Stimulated activated CD8-positive, alpha-beta memory T cell treated with anti-CD3 and anti-CD28 coated beads, Interleukin-4, amount 100 ng/mL, for 48 hours (primary cell): ENCODE data around the gene IL20RA.
"Not testable (repeated sequence)": the region's sequence is repeated elsewhere in the genome, so short reads cannot be mapped to it uniquely, and the experiment has no call there.

Experiments used
- DNase-seq: peaks from one replicate; pipeline ENCODE4 v3.0.0-alpha.2; 2020

Gene IL20RA

DNA sequence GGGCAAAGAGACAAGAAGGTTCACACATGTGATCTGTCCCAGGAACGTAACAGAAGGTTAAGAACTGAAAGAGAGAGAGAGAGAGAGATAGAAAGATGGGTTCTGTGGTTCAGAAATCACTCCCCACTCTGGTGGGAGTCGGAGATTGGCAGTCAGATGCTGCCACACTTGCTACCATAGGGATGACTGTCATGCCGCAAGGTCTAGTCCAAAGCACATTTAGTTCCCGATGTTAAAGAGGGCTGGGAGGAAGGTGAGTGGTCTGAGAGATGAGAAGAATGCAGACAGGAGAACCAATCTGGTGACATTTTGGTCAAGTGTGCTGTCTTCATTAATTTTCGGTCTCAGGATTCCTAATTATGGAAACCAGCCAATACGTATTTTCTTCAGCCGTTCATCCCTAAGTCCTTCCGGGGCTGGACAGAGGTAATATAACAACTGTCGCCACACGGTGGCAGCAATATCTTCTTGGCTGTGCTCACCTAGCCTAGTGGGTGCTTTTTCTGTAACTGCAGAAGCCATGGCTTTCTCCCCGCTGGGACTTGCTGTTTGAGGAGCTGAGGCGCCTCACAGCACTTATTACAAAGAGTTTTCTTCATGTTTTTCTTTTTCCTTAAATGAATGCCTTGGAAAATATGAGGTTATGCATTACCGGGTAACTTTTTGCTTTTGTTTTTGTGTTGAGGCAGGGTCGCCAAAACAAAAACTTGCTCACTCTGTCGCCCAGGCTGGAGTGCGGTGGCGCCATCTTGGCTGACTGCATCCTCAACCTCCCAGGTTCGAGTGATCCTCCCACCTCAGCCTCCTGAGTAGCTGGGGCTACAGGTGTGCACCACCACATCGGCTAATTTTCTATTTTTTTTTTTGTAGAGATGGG is 76.7 kb downstream of the IL20RA start:
- DNase-seq, result peak; percentile 77

- no peak for DNase-seq
Observed at GRCh38 chr6:136964398-136964797, 80.4 kb downstream of the IL20RA start.

- no peak for DNase-seq
Observed at GRCh38 chr6:136963259-136963658, 81.5 kb downstream of the IL20RA start.

- no peak for DNase-seq
Observed at GRCh38 chr6:136962661-136963060, 82.1 kb downstream of the IL20RA start.

DNA sequence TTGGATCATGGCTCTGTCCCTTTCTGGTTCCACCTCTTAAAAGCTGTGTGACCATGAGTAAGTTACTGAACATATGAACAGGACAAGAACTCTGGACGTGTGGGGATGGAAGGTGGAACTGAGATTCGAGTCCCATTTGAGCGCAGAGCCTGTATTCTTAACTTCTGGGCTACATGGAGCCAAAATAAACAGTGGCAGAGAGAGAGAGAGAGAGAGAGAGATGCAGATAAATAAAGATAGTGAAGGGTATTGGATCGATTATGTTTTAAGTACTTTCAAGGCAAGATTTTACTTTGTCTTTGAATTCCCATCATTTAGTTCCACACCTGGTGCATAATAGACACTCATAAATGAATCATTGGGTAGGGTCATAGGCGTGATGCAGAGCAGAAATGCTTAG is 82.9 kb downstream of the IL20RA start:
- DNase-seq, result no peak

DNA sequence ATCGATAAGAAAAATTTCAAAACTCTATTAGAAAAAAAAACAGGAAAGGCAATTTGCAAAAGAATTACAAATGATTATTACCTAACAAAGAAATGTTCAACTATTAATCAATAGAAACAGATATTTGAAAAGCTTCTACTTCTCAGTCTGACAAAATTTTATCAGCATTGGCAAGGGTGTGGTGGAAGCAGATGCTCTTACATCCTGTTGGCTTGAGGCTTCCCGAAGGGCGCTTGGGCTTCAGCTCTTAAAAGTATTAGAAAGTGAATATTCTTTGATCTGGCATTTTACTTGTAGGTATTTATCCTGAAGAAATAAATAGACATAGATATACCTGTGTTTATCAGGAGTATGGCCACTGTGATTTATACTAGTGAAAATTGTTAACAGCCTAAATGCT is 84.0 kb downstream of the IL20RA start:
- DNase-seq, result no peak

GRCh38 chr6:136959935-136960334 is 84.8 kb downstream of the IL20RA start:
- not testable (repeated sequence) for DNase-seq

- no peak for DNase-seq
Observed at GRCh38 chr6:136959471-136959891, 85.3 kb downstream of the IL20RA start.

GRCh38 chr6:136958168-136958567 is 86.6 kb downstream of the IL20RA start:
- no peak for DNase-seq

DNA sequence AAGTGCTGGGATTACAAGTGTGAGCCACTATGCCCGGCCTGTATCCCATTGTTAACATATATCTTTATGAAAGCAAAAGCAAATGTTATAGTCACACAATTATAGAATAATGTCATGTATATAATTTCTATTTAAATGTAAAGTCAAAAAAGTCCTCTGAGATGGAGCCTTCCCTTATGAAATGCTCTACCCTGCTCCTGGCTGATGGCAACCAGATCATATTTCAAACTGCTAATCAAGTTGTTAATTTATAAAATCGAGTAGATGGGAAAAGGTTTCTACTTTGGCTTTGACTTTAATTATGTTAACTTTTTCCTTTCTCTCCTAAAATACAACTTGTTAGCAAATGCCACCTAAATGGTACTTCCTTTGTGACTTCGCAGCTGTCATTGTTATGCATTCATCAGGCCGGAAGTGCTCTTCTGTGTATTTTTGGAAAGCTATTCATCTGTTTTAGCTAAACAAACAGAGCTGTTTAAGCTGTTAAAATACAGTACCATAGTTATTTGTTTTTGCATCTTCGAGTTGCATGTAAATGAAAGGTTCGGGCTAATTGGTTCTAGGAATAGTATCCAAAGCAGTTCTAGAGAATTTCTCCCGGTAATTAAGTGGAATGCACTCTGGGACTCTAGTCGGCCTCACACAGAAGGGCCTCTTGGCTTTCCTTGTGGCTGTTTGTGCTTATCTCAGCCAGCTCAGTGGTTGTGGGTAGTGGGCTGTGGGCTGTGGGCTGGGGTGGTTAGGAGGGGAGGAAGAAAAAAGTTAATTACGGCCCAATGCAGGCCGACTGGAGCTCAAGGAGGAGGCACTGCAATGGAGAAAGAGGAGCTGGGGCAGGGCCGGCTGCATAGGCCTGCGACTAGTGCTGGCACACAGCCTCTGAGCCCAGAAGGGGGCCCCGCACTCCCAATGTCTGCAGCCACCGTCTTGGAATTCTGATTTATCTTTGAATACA is 87.9 kb downstream of the IL20RA start:
- DNase-seq, result no peak

DNA sequence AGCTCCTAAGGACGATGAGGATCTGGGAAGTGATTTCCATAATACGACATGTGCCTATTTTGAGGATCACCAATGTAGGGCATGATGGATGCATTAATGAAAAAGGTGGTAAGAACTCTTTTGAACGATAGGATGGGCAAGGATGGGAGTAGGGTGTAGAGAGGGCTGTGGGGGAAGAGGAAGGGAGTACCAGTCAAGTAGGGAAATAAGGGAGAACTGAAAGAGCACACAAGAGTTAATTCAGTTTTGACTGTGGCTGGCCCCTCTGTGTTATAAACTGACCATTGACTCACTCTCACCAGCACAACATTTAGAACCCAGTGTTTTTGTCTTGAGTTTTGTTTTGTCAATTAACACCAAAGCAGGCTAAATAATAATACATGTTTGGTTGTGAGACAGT is 89.6 kb downstream of the IL20RA start:
- no peak for DNase-seq

GRCh38 chr6:136952714-136953260 is 92.0 kb downstream of the IL20RA start:
- no peak for DNase-seq

DNA sequence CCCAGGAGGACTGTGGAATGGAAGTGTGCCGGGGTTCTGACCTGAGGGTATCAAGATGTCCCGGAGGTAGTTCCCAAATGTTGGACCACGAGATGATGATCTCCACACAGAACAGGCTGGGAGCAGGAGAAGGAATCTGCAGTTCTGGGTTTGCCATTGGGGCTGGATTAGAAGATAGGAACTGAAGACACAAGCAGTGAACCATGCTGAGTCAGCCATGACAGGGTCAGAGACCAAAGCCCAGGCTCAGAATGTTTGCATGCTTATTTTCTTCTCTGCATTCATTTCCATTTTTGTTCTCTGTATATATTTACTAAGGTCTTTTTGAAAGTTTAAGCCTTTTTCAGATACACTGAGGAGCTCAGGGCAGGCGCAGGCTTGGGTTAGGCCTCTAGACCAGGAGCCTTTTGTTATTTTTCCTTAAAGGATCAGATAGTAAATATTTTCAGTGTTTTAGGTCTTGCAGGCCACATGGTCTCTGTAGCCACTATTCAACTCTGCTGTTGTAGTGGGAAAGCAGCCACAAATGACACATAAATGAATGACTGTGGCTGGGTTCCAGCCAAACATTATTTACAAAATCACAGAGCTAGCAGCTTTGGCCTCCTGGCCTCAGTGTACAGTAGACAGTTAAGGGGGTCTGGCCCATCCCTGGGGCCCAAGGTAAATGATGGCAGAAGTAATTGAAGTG is 94.2 kb downstream of the IL20RA start:
- DNase-seq, result no peak
